IPS-NIHi7 (cell line): ENCODE measurements around the gene OR52W1.
A peak's percentile ranks its signal among the peaks of the same experiment; 100 is the strongest.
"Not testable (repeated sequence)": the region's sequence is repeated elsewhere in the genome, so short reads cannot be mapped to it uniquely, and the experiment has no call there.

Experiments used
- DNase-seq: peaks from one replicate; pipeline ENCODE4 v3.0.0; 2012; ENCODE audit warnings: mixed read lengths; ENCODE audit errors: extremely low spot score

The OR52W1 gene

DNA sequence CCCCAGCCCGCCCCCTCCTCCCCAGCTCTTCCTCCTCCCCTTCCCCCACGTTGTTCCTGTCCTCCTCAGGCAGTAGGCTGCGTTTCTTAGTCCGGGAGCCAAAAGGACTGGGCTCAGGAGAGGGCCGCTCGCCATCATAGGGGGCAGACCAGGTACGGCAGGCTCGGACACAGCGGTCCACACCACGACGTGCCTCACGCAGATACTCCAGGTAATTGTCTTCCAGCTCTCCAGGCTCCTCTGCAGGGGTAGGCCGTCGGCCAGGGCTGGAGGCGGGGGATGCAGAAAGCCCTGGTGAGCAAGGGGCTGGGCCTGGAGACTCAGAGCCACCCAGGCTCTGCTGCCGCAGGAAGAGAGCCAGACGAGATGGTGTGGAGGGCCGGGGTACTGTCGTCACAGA lies 18.7 kb downstream of the OR52W1 start:
- DNase-seq, result peak; percentile 18

DNA sequence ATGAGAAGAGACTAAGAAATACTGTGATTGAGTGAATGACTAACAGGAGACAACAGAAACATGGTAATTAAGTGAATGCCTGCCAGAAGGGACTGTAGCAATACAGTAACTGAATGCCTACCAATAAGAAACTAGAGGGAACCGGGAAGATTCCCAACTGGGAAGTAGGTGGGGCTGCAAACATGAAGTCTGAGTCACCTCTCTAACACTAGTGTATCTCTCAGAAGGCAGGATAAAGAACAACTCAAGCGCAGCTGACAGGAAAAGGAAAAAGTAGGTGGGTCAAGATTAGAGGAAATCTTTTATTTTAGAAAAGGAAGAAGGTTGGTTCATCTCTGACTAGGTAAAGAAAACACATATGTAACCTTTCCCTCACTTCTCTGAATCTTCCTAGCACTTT lies 20.3 kb downstream of the OR52W1 start:
- DNase-seq, result peak; percentile 28

GRCh38 chr11:6223854-6224253 lies 24.8 kb downstream of the OR52W1 start:
- no peak for DNase-seq

GRCh38 chr11:6224421-6224820 lies 25.4 kb downstream of the OR52W1 start:
- DNase-seq, result no peak

- no peak for DNase-seq
These were observed 26.0 kb downstream of the OR52W1 start for GRCh38 chr11:6225024-6225423.

- DNase-seq, result no peak
These were observed 26.9 kb downstream of the OR52W1 start for GRCh38 chr11:6225896-6226295.

- no peak for DNase-seq
These were observed 29.5 kb downstream of the OR52W1 start for GRCh38 chr11:6228520-6228919.

DNA sequence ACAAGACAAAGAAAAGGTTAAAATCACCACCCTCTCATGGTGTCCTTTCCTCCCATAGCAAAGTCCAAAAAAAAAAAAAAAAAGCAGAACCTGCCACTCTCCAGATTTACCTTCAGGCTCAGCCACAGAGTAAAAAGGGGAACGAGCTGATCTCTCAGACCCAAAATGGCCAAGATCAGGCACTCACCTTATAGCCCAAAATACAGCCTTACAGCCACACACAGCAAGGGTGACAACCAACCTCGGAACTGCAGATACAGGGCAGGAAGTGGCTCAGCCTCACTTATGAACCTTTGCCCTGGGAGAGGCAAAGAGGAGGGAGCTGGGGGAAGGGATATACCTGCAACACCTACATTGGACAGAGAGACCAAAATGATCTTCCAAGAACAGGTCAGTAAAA lies 30.9 kb downstream of the OR52W1 start:
- DNase-seq, result no peak

GRCh38 chr11:6232899-6233298 lies 33.9 kb downstream of the OR52W1 start:
- DNase-seq, result no peak

DNA sequence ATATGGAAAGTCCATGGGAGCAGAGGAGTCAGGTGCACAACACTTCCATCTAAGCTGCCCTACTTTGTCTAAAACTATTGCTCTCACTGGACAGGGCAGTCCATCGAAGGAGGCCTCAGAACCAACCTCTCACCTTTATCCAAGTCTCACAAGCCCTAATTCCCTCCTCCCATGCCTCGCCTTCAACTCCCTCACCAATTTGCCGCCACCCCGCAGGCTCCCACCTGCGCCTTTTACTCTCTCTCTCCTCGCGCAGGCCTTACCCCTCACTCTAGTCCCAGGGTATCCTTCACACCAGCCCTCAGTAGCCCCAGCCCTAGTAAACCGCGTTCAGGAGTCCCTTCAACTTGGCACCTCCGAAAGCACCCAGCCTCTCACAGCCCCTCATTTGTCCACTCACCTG lies 35.0 kb downstream of the OR52W1 start:
- DNase-seq, result no peak

GRCh38 chr11:6234387-6235107 lies 35.5 kb downstream of the OR52W1 start, which contains the start of gene FHIP1B:
TSS of gene FHIP1B (minus strand) at chr11:6234636. CDS start at chr11:6224516, 10,120 bp downstream.
- peak; percentile 96 for DNase-seq

DNA sequence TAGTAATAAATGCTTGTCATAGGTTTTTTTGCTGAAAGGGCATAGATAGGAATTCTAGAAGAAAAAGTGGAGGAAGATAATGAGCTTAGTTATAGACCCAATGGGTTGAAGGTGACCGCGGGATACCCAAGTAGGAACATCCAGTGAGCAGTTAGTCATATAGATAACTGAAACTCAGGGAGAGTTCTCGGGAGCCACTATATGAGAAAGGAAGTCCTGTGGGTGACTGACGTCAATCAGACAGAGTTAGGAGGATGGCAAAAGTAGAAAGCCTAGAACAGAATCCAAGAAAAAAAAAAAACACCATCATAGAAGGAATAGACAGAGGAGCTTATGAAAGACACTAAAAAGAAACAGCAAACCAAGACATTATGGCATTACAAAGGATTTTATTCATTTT lies 38.2 kb downstream of the OR52W1 start:
- DNase-seq, result no peak

GRCh38 chr11:6237761-6238302 lies 38.8 kb downstream of the OR52W1 start:
- no peak for DNase-seq

GRCh38 chr11:6238902-6239301 lies 39.9 kb downstream of the OR52W1 start, which contains the start of gene CNGA4:
TSS of gene CNGA4 (plus strand) at chr11:6239089. CDS start at chr11:6239207, 118 bp downstream.
- no peak for DNase-seq

- no peak for DNase-seq
These were observed 41.1 kb downstream of the OR52W1 start for GRCh38 chr11:6240139-6240538.

GRCh38 chr11:6240781-6241180 lies 41.8 kb downstream of the OR52W1 start:
- no peak for DNase-seq

DNA sequence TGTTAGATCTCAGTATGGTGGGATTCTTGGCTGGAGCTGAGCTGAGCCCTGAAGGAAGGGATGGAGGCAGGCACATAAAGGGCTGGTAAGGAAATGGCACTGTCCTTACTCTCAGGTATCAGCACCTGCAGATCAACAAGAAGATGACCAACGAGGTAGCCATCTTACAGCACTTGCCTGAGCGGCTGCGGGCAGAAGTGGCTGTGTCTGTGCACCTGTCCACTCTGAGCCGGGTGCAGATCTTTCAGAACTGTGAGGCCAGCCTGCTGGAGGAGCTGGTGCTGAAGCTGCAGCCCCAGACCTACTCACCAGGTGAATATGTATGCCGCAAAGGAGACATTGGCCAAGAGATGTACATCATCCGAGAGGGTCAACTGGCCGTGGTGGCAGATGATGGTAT lies 42.3 kb downstream of the OR52W1 start:
- DNase-seq, result no peak

- DNase-seq, result no peak
These were observed 46.5 kb downstream of the OR52W1 start for GRCh38 chr11:6245536-6245935.

DNA sequence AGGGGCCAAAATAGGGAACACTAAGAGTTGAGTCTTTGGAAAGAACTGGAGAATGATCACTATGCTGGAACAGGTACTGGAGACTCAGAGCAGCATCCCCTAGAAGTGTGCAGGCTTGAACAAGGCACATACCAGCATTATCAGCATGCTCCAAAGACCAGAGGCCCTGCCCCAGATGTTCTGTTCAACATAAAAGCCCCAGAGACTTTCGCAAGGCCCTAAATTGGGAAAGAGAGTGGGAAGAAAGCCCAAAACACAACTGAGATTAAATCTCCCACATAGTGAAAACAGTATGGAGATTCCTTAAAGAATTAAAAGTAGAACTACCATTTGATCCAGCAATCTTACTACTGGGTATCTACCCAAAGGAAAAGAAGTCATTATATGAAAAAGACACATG lies 49.2 kb downstream of the OR52W1 start:
- DNase-seq, result no peak

DNA sequence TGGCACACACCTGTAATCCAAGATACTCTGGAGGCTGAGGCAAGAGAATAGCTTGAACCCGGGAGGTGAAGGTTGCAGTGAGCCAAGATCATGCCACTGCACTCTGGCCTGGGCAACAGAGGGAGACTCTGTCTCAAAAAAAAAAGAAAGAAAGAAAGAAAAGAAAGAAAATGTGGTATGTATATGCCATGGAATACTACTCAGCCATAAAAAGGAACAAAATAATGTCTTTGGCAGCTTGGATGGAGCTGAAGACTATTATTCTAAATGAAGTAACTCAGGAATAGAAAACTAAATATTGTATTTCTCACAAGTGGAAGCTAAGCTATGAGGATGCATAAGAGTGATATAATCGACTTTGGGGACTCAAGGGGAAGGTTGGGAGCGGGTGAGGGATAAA lies 49.9 kb downstream of the OR52W1 start:
- DNase-seq, result not testable (repeated sequence)
